Keratinocyte (primary cell): ENCODE results near the gene ALOX15B. TPM values are rescaled to one million over a fixed set of nuclear protein-coding genes. Genes with fewer than 3 reads are reported as not detected.

ENCODE experiments used
- DNase-seq: peaks from one replicate; pipeline ENCODE4 v3.0.0-alpha.2; 2011; ENCODE audit warnings: low read depth, missing footprints, low spot score
- FAIRE-seq: peaks from 2 replicates; lab custom pipeline; 2011; peaks lifted over from hg19 to GRCh38; lab: Jason Lieb, UNC
- H2AFZ ChIP-seq: 2 replicates; pipeline ENCODE4 v1.6.0; 2012; ENCODE audit warnings: low read length, control low read depth, inconsistent platforms; ENCODE audit not compliant: control insufficient read depth
- H3K27ac ChIP-seq: 2 replicates; pipeline ENCODE4 v1.5.1; 2011; ENCODE audit warnings: low read length; ENCODE audit not compliant: control insufficient read depth, insufficient read depth
- H3K27me3 ChIP-seq: 3 replicates; pipeline ENCODE4 v1.6.0; 2011; ENCODE audit warnings: low read length; ENCODE audit not compliant: control insufficient read depth, insufficient read depth; ENCODE audit errors: extremely low read depth
- H3K36me3 ChIP-seq, 2 experiments: 2 replicates in 1 of 2; 3 replicates in 1 of 2; pipeline ENCODE4 v1.5.1; 2011; ENCODE audit warnings: low read length in 2 of 2, mild to moderate bottlenecking in 1 of 2; ENCODE audit not compliant: control insufficient read depth in 2 of 2, insufficient read depth in 2 of 2; ENCODE audit errors: extremely low read depth in 1 of 2
- H3K4me1 ChIP-seq: 3 replicates; pipeline ENCODE4 v1.5.1; 2011; ENCODE audit warnings: low read length; ENCODE audit not compliant: control insufficient read depth, insufficient read depth; ENCODE audit errors: extremely low read depth
- H3K4me2 ChIP-seq: 3 replicates; pipeline ENCODE4 v1.6.0; 2011; ENCODE audit warnings: low read depth, low read length; ENCODE audit not compliant: control insufficient read depth, insufficient read depth; ENCODE audit errors: extremely low read depth
- H3K4me3 ChIP-seq, 3 experiments: fragments of 200-600 bp in 1 of 3; sonication (generic) in 1 of 3; 2 replicates in 2 of 3; 3 replicates in 1 of 3; pipeline ENCODE4 v1.5.1; 2011 to 2016; ENCODE audit warnings: low read length in 3 of 3, mild to moderate bottlenecking in 3 of 3, control low read depth in 2 of 3, inconsistent platforms in 1 of 3, low read depth in 1 of 3, mixed read lengths in 1 of 3, mixed run types in 1 of 3, moderate library complexity in 1 of 3; ENCODE audit not compliant: control insufficient read depth in 2 of 3, insufficient read depth in 2 of 3; ENCODE audit errors: extremely low read depth in 1 of 3
- H3K79me2 ChIP-seq: 2 replicates; pipeline ENCODE4 v1.6.0; 2012; ENCODE audit warnings: low read length; ENCODE audit not compliant: control insufficient read depth, insufficient read depth
- H3K9ac ChIP-seq: 3 replicates; pipeline ENCODE4 v1.6.0; 2011; ENCODE audit warnings: low read length; ENCODE audit not compliant: control insufficient read depth, insufficient read depth; ENCODE audit errors: extremely low read depth
- H3K9me1 ChIP-seq: 3 replicates; pipeline ENCODE4 v1.6.0; 2011; ENCODE audit warnings: low read length; ENCODE audit not compliant: control insufficient read depth, insufficient read depth; ENCODE audit errors: extremely low read depth
- H3K9me3 ChIP-seq: 2 replicates; pipeline ENCODE4 v1.5.1; 2012; ENCODE audit warnings: low read depth, low read length; ENCODE audit not compliant: control insufficient read depth
- H4K20me1 ChIP-seq: 3 replicates; pipeline ENCODE4 v1.6.0; 2011; ENCODE audit warnings: low read length; ENCODE audit not compliant: control insufficient read depth, insufficient read depth; ENCODE audit errors: extremely low read depth
- EZH2 ChIP-seq: IDR thresholded peaks from one replicate; pipeline ENCODE4 v1.6.1; 2012; ENCODE audit warnings: inconsistent platforms, mild to moderate bottlenecking, low read length, moderate library complexity
- dilution Hi-C: fragments of 300-500 bp; cut with MboI; formaldehyde crosslinking; loops from one replicate; pipeline ENCODE4 v1.7.0; 2020; ENCODE audit warnings: low sequenced_read_pairs; ENCODE audit not compliant: extremely low pct_ligation_motif_present
- polyA plus RNA-seq, 5 experiments: library from polyadenylated mRNA; depleted of rRNA in 3 of 5; stranded (reverse) in 3 of 5; stranded (forward) in 1 of 5; unstranded in 1 of 5; fragments of >200 nt; gene quantifications; 1 replicate in 1 of 5; 2 replicates in 3 of 5; 3 replicates in 1 of 5; pipeline versions ENCODE4 v1.2.1 to v1.2.3, GENCODE V29; 2011 to 2012; ENCODE audit warnings: missing spikeins in 2 of 5, low read depth in 1 of 5, low replicate concordance in 1 of 5
- TF ChIP-seq, protein P1 (sequence below), 3 experiments: IDR thresholded peaks in 1 of 3; conservative IDR thresholded peaks in 1 of 3; optimal IDR thresholded peaks in 1 of 3; 2 replicates in 2 of 3; 3 replicates in 1 of 3; pipeline versions ENCODE3 to v1.5.1; 2011; ENCODE audit warnings: low read length in 3 of 3, mild to moderate bottlenecking in 3 of 3, moderate library complexity in 2 of 3, control low read depth in 1 of 3, inconsistent platforms in 1 of 3; ENCODE audit not compliant: insufficient read depth in 2 of 3; ENCODE audit errors: extremely low read depth in 1 of 3

ALOX15B gene
- polyA plus RNA-seq, 1 donor (not counting 4 experiments of a cell fraction or from before 2014, with no cell fraction given): 29.7 TPM

DNA sequence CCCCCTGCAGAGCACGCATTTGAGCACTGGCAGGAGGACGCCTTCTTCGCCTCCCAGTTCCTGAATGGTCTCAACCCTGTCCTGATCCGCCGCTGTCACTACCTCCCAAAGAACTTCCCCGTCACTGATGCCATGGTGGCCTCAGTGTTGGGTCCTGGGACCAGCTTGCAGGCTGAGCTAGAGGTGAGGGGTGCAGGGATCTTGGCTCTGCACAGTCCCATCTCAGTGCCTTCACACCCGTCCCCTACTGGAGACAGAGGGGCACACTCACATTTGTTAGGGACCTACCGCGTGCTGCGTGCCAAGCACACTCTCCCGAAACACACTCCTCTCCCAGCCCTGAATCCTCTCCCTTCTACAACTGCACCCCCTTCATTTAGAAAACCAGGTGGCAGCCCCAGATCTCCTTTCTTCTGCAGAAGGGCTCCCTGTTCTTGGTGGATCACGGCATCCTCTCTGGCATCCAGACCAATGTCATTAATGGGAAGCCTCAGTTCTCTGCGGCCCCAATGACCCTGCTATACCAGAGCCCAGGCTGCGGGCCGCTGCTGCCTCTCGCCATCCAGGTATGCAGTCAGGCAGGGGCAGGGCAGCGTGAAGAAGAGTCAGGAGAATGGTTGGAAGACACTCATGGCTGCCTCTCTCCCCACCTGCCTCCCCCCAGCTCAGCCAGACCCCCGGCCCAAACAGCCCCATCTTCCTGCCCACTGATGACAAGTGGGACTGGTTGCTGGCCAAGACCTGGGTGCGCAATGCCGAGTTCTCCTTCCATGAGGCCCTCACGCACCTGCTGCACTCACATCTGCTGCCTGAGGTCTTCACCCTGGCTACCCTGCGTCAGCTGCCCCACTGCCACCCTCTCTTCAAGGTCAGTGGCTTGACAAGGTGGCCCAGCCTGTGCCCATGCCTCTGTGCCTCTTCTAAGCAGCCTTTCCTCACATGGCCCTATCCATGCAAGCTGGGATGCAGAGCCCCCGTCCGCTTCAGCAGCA lies 6.3 kb downstream of the ALOX15B start:
- DNase-seq: no peak
- no peak for FAIRE-seq
- no peaks in the 10 kb centered on the region for H3K9me3 ChIP-seq
- no peaks in the 10 kb centered on the region for H4K20me1 ChIP-seq
- no peak for TF ChIP-seq EZH2
- TF ChIP-seq, protein P1, sequence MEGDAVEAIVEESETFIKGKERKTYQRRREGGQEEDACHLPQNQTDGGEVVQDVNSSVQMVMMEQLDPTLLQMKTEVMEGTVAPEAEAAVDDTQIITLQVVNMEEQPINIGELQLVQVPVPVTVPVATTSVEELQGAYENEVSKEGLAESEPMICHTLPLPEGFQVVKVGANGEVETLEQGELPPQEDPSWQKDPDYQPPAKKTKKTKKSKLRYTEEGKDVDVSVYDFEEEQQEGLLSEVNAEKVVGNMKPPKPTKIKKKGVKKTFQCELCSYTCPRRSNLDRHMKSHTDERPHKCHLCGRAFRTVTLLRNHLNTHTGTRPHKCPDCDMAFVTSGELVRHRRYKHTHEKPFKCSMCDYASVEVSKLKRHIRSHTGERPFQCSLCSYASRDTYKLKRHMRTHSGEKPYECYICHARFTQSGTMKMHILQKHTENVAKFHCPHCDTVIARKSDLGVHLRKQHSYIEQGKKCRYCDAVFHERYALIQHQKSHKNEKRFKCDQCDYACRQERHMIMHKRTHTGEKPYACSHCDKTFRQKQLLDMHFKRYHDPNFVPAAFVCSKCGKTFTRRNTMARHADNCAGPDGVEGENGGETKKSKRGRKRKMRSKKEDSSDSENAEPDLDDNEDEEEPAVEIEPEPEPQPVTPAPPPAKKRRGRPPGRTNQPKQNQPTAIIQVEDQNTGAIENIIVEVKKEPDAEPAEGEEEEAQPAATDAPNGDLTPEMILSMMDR (optimal IDR thresholded peaks at IDR 0.05 in 1 of 3, IDR thresholded peaks at IDR 0.05 in 1 of 3, conservative IDR thresholded peaks at IDR 0.05 in 1 of 3; ENCODE audit: extremely low read depth in 1 of 3, insufficient read depth in 2 of 3, low read length in 3 of 3): no peak
- H3K36me3 ChIP-seq: peaks cover 0 to 17% of the 10 kb centered on the region in 2 experiments
- peaks cover 15% of the 10 kb centered on the region for H3K4me1 ChIP-seq
- no peak overlapping the region for H3K27ac ChIP-seq
- H2AFZ ChIP-seq: no peak overlapping the region
- no peak overlapping the region for H3K9ac ChIP-seq
- H3K4me3 ChIP-seq: no peak overlapping the region
- H3K79me2 ChIP-seq: no peaks in the 10 kb centered on the region
- H3K27me3 ChIP-seq: no peaks in the 10 kb centered on the region
- H3K4me2 ChIP-seq: no peak overlapping the region
- dilution Hi-C loops: no loop called here
- H3K9me1 ChIP-seq: no peaks in the 10 kb centered on the region

- H3K27ac ChIP-seq: no peak overlapping the region
- no peaks in the 10 kb centered on the region for H4K20me1 ChIP-seq
- H3K4me1 ChIP-seq: peaks cover 4% of the 10 kb centered on the region
- H3K9me1 ChIP-seq: no peaks in the 10 kb centered on the region
- no peak overlapping the region for H3K4me3 ChIP-seq
- H3K36me3 ChIP-seq: peaks cover 0 to 17% of the 10 kb centered on the region in 2 experiments
- no peak overlapping the region for H3K4me2 ChIP-seq
- FAIRE-seq (no peak), DNase-seq (no peak)
- no peak overlapping the region for H3K9ac ChIP-seq
- no peak for TF ChIP-seq EZH2
- TF ChIP-seq, protein P1 (optimal IDR thresholded peaks at IDR 0.05 in 1 of 3, IDR thresholded peaks at IDR 0.05 in 1 of 3, conservative IDR thresholded peaks at IDR 0.05 in 1 of 3; ENCODE audit: extremely low read depth in 1 of 3, insufficient read depth in 2 of 3, low read length in 3 of 3): no peak
- no peaks in the 10 kb centered on the region for H3K27me3 ChIP-seq
- H2AFZ ChIP-seq: no peak overlapping the region
- H3K9me3 ChIP-seq: no peaks in the 10 kb centered on the region
- H3K79me2 ChIP-seq: no peaks in the 10 kb centered on the region
- dilution Hi-C loops: no loop called here
Observed at GRCh38 chr17:8046306-8046928, 7.6 kb downstream of the ALOX15B start.
